Loucy (cell line): Measurements from ENCODE around the gene REC8.

Experiments
- EZH2phosphoT487 ChIP-seq: fragments of 200-600 bp; IDR thresholded peaks from 2 replicates; pipeline ENCODE4 v1.6.1; 2018; ENCODE audit warnings: antibody characterized with exemption, mild to moderate bottlenecking, moderate library complexity, borderline replicate concordance
- TF ChIP-seq, protein P1 (sequence below): fragments of 200-600 bp; sonication (generic); conservative IDR thresholded peaks from 2 replicates; pipeline ENCODE4 v1.5.1; 2014; ENCODE audit warnings: mild to moderate bottlenecking, antibody characterized with exemption, low read length

GRCh38 chr14:24187539-24187915 is 15.6 kb downstream of the REC8 start:
- TF ChIP-seq, protein P1, sequence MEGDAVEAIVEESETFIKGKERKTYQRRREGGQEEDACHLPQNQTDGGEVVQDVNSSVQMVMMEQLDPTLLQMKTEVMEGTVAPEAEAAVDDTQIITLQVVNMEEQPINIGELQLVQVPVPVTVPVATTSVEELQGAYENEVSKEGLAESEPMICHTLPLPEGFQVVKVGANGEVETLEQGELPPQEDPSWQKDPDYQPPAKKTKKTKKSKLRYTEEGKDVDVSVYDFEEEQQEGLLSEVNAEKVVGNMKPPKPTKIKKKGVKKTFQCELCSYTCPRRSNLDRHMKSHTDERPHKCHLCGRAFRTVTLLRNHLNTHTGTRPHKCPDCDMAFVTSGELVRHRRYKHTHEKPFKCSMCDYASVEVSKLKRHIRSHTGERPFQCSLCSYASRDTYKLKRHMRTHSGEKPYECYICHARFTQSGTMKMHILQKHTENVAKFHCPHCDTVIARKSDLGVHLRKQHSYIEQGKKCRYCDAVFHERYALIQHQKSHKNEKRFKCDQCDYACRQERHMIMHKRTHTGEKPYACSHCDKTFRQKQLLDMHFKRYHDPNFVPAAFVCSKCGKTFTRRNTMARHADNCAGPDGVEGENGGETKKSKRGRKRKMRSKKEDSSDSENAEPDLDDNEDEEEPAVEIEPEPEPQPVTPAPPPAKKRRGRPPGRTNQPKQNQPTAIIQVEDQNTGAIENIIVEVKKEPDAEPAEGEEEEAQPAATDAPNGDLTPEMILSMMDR = no peak
- TF ChIP-seq EZH2phosphoT487 = no peak
